H9 (cell line): ENCODE data around the gene DNAJC22. TPM values are rescaled to one million over a fixed set of nuclear protein-coding genes. Genes with fewer than 3 reads are reported as not detected.
"Not testable (repeated sequence)": the region's sequence is repeated elsewhere in the genome, so short reads cannot be mapped to it uniquely, and the experiment has no call there.

Source experiments
- DNase-seq: peaks from one replicate; pipeline ENCODE4 v3.0.0-alpha.2; 2017
- H2AFZ ChIP-seq: one replicate; pipeline ENCODE4 v1.6.1; 2013; ENCODE audit warnings: mild to moderate bottlenecking, low read length, control low read depth, moderate library complexity
- H2AK5ac ChIP-seq: 2 replicates; pipeline ENCODE4 v1.6.1; 2013; ENCODE audit warnings: low read length, control low read depth, mixed read lengths; ENCODE audit not compliant: insufficient read length
- H2BK120ac ChIP-seq: one replicate; pipeline ENCODE4 v1.6.1; 2013; ENCODE audit warnings: low read depth, mild to moderate bottlenecking, low read length, control low read depth, inconsistent platforms; ENCODE audit not compliant: poor library complexity, severe bottlenecking
- H2BK12ac ChIP-seq: 2 replicates; pipeline ENCODE4 v1.6.1; 2013; ENCODE audit warnings: low read length, control low read depth, mixed read lengths, low read depth; ENCODE audit not compliant: insufficient read length
- H2BK15ac ChIP-seq: 2 replicates; pipeline ENCODE4 v1.6.1; 2013; ENCODE audit warnings: low read depth, low read length, control low read depth
- H2BK20ac ChIP-seq: one replicate; pipeline ENCODE4 v1.6.1; 2013; ENCODE audit warnings: low read depth, mild to moderate bottlenecking, low read length, control low read depth, inconsistent platforms; ENCODE audit not compliant: poor library complexity, severe bottlenecking
- H2BK5ac ChIP-seq: 2 replicates; pipeline ENCODE4 v1.6.1; 2013; ENCODE audit warnings: low read length, control low read depth, mixed read lengths; ENCODE audit not compliant: insufficient read length
- H3K14ac ChIP-seq: 2 replicates; pipeline ENCODE4 v1.6.1; 2013; ENCODE audit warnings: low read length, control low read depth; ENCODE audit not compliant: insufficient read depth
- H3K18ac ChIP-seq: 2 replicates; pipeline ENCODE4 v1.6.1; 2013; ENCODE audit warnings: low read depth, mild to moderate bottlenecking, mixed read lengths, low read length, control low read depth; ENCODE audit not compliant: insufficient read length
- H3K23ac ChIP-seq: 2 replicates; pipeline ENCODE4 v1.6.1; 2013; ENCODE audit warnings: low read length, control low read depth, mixed read lengths, low read depth; ENCODE audit not compliant: insufficient read length
- H3K23me2 ChIP-seq: 2 replicates; pipeline ENCODE4 v1.6.1; 2013; ENCODE audit warnings: low read depth, mild to moderate bottlenecking, mixed read lengths, low read length, control low read depth; ENCODE audit not compliant: insufficient read length, poor library complexity, severe bottlenecking
- H3K27ac ChIP-seq: 2 replicates; pipeline ENCODE4 v1.5.1; 2013; ENCODE audit warnings: low read length, control low read depth, mixed read lengths, low read depth; ENCODE audit not compliant: insufficient read length
- H3K27me3 ChIP-seq: 2 replicates; pipeline ENCODE4 v1.6.1; 2013; ENCODE audit warnings: low read length, control low read depth, inconsistent platforms; ENCODE audit not compliant: insufficient read depth
- H3K4ac ChIP-seq: 2 replicates; pipeline ENCODE4 v1.6.1; 2013; ENCODE audit warnings: low read depth, mild to moderate bottlenecking, control low read depth, inconsistent platforms, low read length, moderate library complexity
- H3K4me1 ChIP-seq: 2 replicates; pipeline ENCODE4 v1.6.1; 2013; ENCODE audit warnings: low read length, control low read depth, inconsistent platforms; ENCODE audit not compliant: insufficient read depth
- H3K4me2 ChIP-seq: 2 replicates; pipeline ENCODE4 v1.6.1; 2013; ENCODE audit warnings: low read length, control low read depth, mixed read lengths; ENCODE audit not compliant: insufficient read length, insufficient read depth
- H3K56ac ChIP-seq: 2 replicates; pipeline ENCODE4 v1.6.1; 2013; ENCODE audit warnings: low read depth, mild to moderate bottlenecking, mixed read lengths, low read length, control low read depth; ENCODE audit not compliant: insufficient read length
- H3K79me1 ChIP-seq: 2 replicates; pipeline ENCODE4 v1.6.1; 2013; ENCODE audit warnings: low read depth, mild to moderate bottlenecking, moderate library complexity, low read length, control low read depth, inconsistent platforms; ENCODE audit not compliant: insufficient read depth, poor library complexity, severe bottlenecking
- H3K79me2 ChIP-seq: 2 replicates; pipeline ENCODE4 v1.6.1; 2013; ENCODE audit warnings: low read length, control low read depth, inconsistent platforms; ENCODE audit not compliant: insufficient read depth
- H3K9ac ChIP-seq: 2 replicates; pipeline ENCODE4 v1.6.1; 2013; ENCODE audit warnings: low read length, control low read depth, mixed read lengths; ENCODE audit not compliant: insufficient read length; ENCODE audit errors: extremely low read depth
- H3K9me3 ChIP-seq: one replicate; pipeline ENCODE4 v1.6.1; 2013; ENCODE audit warnings: low read depth, low read length, inconsistent platforms; ENCODE audit not compliant: control insufficient read depth
- H3T11ph ChIP-seq: one replicate; pipeline ENCODE4 v1.6.1; 2013; ENCODE audit warnings: mild to moderate bottlenecking, low read length, control low read depth, inconsistent platforms
- H4K20me1 ChIP-seq: one replicate; pipeline ENCODE4 v1.6.1; 2013; ENCODE audit not compliant: control insufficient read depth, insufficient read length, insufficient read depth
- H4K5ac ChIP-seq: 2 replicates; pipeline ENCODE4 v1.6.1; 2013; ENCODE audit warnings: low read depth, mild to moderate bottlenecking, mixed read lengths, low read length, control low read depth; ENCODE audit not compliant: insufficient read length
- H4K8ac ChIP-seq: replicated peaks from 2 replicates; pipeline ENCODE4 v1.6.1; 2013; ENCODE audit warnings: low read length, control low read depth, mixed read lengths, low read depth; ENCODE audit not compliant: insufficient read length
- H4K91ac ChIP-seq: 2 replicates; pipeline ENCODE4 v1.6.1; 2013; ENCODE audit warnings: low read depth, mild to moderate bottlenecking, moderate library complexity, mixed read lengths, low read length, control low read depth; ENCODE audit not compliant: insufficient read length
- H3K27ac Mint-ChIP-seq, 3 experiments: 2 replicates in 2 of 3; 3 replicates in 1 of 3; pipeline ENCODE4 v1.8.0; 2020 to 2021; ENCODE audit warnings: mixed read lengths in 3 of 3, mild to moderate bottlenecking in 1 of 3, moderate library complexity in 1 of 3
- H3K27me3 Mint-ChIP-seq: 2 replicates; pipeline ENCODE4 v1.8.0; 2021; ENCODE audit warnings: low read depth, mild to moderate bottlenecking, moderate library complexity, mixed read lengths
- H3K36me3 Mint-ChIP-seq, 3 experiments: 2 replicates in 2 of 3; 3 replicates in 1 of 3; pipeline ENCODE4 v1.8.0; 2020 to 2021; ENCODE audit warnings: low read depth in 3 of 3, mixed read lengths in 3 of 3; ENCODE audit not compliant: insufficient read depth in 1 of 3
- H3K4me1 Mint-ChIP-seq, 2 experiments: 2 replicates each; pipeline ENCODE4 v1.8.0; 2020; ENCODE audit warnings: mixed read lengths in 2 of 2
- H3K4me3 Mint-ChIP-seq, 2 experiments: 2 replicates in 1 of 2; 3 replicates in 1 of 2; pipeline ENCODE4 v1.8.0; 2020 to 2021; ENCODE audit warnings: mild to moderate bottlenecking in 2 of 2, mixed read lengths in 2 of 2, moderate library complexity in 1 of 2
- H3K9me3 Mint-ChIP-seq, 2 experiments: 2 replicates in 1 of 2; 3 replicates in 1 of 2; pipeline ENCODE4 v1.8.0; 2020; ENCODE audit warnings: mild to moderate bottlenecking in 2 of 2, mixed read lengths in 2 of 2, moderate library complexity in 1 of 2
- WGBS: extraction: QIAGEN DNeasy Blood & Tissue Kit; methylation state at CpG from one replicate; pipeline ENCODE4 v1.1.7; 2013; ENCODE audit warnings: missing lambda C conversion rate, low lambda C conversion rate, mixed read lengths; ENCODE audit not compliant: insufficient read length; ENCODE audit errors: extremely low coverage; 5-methylcytosine and 5-hydroxymethylcytosine counted together
- total RNA-seq: library from RNA; stranded (reverse); gene quantifications from 2 replicates; pipeline ENCODE4 v1.2.1, GENCODE V29; 2021
- TF ChIP-seq, protein P1 (sequence below): fragments of 200-600 bp; sonication (generic); conservative IDR thresholded peaks from 3 replicates; pipeline ENCODE4 v1.8.0; 2021; ENCODE audit warnings: antibody characterized with exemption, mild to moderate bottlenecking

DNAJC22 gene
- total RNA-seq, 1 experiment from 2014 or later: 3.2 TPM

DNA sequence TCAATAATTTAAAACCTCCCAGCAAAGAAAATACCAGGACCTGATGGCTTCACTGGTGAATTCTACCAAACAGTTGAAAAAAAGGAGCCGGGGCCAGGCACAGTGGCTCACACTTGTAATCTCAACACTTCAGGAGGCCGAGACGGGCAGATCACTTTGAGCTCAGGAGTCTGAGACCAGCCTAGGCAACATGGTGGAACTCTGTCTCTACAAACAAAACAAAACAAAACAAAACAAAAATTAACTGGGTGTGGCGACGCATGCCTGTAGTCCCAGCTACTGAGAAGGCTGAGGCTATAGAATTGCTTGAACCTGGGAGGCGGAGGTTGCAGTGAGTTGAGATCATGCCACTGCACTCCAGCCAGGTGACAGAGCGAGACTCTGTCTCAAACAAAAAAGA lies 37.3 kb upstream of the DNAJC22 start:
- Histone ChIP-seq H3K79me1 (no peaks in the 10 kb centered on the region), H3K9me3 (no peaks in the 10 kb centered on the region), H3K14ac (no peak overlapping the region), H3K27ac (no peak overlapping the region), H4K91ac (no peak overlapping the region), H4K8ac (no peak overlapping the region), H3K4me1 (no peaks in the 10 kb centered on the region), H3T11ph (no peak overlapping the region), H3K4ac (no peak overlapping the region), H3K23me2 (no peaks in the 10 kb centered on the region), H3K27me3 (0 out of 2 replicates have a peak, but pooled peaks cover 3% of the 10 kb centered on the region), H3K56ac (no peak overlapping the region), H4K5ac (no peak overlapping the region), H3K23ac (no peak overlapping the region), H2AK5ac (no peak overlapping the region), H2AFZ (no peak overlapping the region), H3K4me2 (no peak overlapping the region), H4K20me1 (no peaks in the 10 kb centered on the region), H2BK120ac (no peak overlapping the region), H2BK15ac (no peak overlapping the region), H2BK20ac (no peak overlapping the region), H2BK12ac (no peak overlapping the region), H3K9ac (no peak overlapping the region), H3K79me2 (no peaks in the 10 kb centered on the region), H2BK5ac (no peak overlapping the region), H3K18ac (no peak overlapping the region)
- H3K27me3 Mint-ChIP-seq: peaks cover 49% of the 10 kb centered on the region
- no peaks in the 10 kb centered on the region for H3K9me3 Mint-ChIP-seq
- H3K27ac Mint-ChIP-seq: no peak overlapping the region
- TF ChIP-seq, protein P1, sequence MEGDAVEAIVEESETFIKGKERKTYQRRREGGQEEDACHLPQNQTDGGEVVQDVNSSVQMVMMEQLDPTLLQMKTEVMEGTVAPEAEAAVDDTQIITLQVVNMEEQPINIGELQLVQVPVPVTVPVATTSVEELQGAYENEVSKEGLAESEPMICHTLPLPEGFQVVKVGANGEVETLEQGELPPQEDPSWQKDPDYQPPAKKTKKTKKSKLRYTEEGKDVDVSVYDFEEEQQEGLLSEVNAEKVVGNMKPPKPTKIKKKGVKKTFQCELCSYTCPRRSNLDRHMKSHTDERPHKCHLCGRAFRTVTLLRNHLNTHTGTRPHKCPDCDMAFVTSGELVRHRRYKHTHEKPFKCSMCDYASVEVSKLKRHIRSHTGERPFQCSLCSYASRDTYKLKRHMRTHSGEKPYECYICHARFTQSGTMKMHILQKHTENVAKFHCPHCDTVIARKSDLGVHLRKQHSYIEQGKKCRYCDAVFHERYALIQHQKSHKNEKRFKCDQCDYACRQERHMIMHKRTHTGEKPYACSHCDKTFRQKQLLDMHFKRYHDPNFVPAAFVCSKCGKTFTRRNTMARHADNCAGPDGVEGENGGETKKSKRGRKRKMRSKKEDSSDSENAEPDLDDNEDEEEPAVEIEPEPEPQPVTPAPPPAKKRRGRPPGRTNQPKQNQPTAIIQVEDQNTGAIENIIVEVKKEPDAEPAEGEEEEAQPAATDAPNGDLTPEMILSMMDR: no peak
- DNase-seq: no peak
- no CpG with 5 or more reads among the region's 7 CpGs for WGBS
- no peaks in the 10 kb centered on the region for H3K4me1 Mint-ChIP-seq
- no peaks in the 10 kb centered on the region for H3K36me3 Mint-ChIP-seq
- no peak overlapping the region for H3K4me3 Mint-ChIP-seq

DNA sequence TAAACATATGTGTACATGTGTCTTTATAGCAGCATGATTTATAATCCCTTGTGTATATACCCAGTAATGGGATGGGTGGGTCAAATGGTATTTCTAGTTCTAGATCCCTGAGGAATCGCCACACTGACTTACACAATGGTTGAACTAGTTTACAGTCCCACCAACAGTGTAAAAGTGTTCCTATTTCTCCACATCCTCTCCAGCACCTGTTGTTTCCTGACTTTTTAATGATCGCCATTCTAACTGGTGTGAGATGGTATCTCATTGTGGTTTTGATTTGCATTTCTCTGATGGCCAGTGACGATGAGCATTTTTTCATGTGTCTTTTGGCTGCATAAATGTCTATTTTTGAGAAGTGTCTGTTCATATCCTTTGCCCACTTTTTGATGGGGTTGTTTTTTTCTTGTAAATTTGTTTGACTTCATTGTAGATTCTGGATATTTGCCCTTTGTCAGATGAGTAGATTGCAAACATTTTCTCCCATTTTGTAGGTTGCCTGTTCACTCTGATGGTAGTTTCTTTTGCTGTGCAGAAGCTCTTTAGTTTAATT lies 36.2 kb upstream of the DNAJC22 start:
- H4K5ac ChIP-seq, H3K4me2 ChIP-seq, H2BK15ac ChIP-seq, H3K79me2 ChIP-seq, H3K27ac Mint-ChIP-seq, DNase-seq, H3T11ph ChIP-seq, H2BK5ac ChIP-seq, H4K8ac ChIP-seq, H3K23me2 ChIP-seq, H3K56ac ChIP-seq, H3K9ac ChIP-seq, H4K20me1 ChIP-seq, H3K4me3 Mint-ChIP-seq, H2BK12ac ChIP-seq, H3K18ac ChIP-seq, H2BK120ac ChIP-seq, H3K23ac ChIP-seq, H3K4ac ChIP-seq, H3K4me1 Mint-ChIP-seq, H3K36me3 Mint-ChIP-seq, H4K91ac ChIP-seq, H3K9me3 ChIP-seq, H3K79me1 ChIP-seq, H2BK20ac ChIP-seq, H2AK5ac ChIP-seq, H3K27me3 ChIP-seq, H3K4me1 ChIP-seq, H3K27ac ChIP-seq, H3K14ac ChIP-seq, H2AFZ ChIP-seq, H3K9me3 Mint-ChIP-seq: not testable (repeated sequence)
- H3K27me3 Mint-ChIP-seq: peaks cover 45% of the 10 kb centered on the region
- WGBS: no CpG with 5 or more reads among the region's 3 CpGs
